ENCODE measurements around the gene NDUFB8. TPM values are rescaled to one million over a fixed set of nuclear protein-coding genes. Genes with fewer than 3 reads are reported as not detected.

NDUFB8 gene
- total and polyA plus RNA-seq, 4 donors, result 72.4 to 297 (median 199) TPM

DNA sequence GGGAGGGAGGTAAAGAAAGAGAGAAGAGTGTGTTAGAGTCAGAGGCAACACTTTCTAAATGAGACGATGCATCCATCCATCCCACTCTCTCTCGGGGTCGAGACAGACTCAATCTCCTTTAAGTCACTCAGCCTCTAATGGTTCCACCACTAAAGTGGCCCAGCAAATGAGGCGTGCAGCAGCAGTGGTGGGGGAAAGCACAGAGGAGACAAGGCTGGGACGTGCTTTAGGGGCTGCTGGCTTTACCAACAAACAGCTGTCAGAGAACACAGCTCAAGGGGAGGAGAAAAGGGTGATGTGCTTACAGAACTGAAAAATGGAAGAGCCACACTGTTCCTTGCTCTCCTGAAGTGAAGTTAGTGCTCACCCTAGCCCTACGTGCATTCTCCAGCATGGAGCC is 5.5 kb downstream of the NDUFB8 start (continued):
- TF ChIP-seq, protein P1, sequence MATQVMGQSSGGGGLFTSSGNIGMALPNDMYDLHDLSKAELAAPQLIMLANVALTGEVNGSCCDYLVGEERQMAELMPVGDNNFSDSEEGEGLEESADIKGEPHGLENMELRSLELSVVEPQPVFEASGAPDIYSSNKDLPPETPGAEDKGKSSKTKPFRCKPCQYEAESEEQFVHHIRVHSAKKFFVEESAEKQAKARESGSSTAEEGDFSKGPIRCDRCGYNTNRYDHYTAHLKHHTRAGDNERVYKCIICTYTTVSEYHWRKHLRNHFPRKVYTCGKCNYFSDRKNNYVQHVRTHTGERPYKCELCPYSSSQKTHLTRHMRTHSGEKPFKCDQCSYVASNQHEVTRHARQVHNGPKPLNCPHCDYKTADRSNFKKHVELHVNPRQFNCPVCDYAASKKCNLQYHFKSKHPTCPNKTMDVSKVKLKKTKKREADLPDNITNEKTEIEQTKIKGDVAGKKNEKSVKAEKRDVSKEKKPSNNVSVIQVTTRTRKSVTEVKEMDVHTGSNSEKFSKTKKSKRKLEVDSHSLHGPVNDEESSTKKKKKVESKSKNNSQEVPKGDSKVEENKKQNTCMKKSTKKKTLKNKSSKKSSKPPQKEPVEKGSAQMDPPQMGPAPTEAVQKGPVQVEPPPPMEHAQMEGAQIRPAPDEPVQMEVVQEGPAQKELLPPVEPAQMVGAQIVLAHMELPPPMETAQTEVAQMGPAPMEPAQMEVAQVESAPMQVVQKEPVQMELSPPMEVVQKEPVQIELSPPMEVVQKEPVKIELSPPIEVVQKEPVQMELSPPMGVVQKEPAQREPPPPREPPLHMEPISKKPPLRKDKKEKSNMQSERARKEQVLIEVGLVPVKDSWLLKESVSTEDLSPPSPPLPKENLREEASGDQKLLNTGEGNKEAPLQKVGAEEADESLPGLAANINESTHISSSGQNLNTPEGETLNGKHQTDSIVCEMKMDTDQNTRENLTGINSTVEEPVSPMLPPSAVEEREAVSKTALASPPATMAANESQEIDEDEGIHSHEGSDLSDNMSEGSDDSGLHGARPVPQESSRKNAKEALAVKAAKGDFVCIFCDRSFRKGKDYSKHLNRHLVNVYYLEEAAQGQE (IDR thresholded peaks at IDR 0.05), result no peak

DNA sequence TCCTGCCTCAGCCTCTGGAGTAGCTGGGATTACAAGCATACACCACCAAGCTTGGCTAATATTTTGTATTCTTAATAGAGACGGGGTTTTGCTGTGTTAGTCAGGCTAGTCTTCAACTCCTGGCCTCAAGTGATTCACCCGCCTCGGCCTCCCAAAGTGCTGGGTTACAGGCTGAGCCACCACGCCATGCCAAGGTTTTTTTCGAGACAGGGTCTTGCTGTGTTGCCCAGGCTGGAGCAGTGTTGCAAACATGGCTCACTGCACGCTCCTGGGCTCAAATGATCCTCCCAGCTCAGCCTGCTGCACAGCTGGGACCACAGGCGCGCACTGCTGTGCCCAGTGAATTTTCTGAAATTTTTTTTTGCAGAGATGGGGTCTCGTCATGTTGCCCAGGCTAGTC is 6.7 kb downstream of the NDUFB8 start:
- no peak for DNase-seq (ENCODE audit: low spot score)
- Histone ChIP-seq H3K4me1 (ENCODE audit: control insufficient read depth in 4 of 4, insufficient read depth in 4 of 4, low read length in 3 of 4) (peaks cover 3 to 16% (median 6%) of the 10 kb centered on the region in 4 donors), H3K4me3 (ENCODE audit: low read depth in 1 of 3, low read length in 3 of 3) (no peak overlapping the region), H3K9ac (ENCODE audit: low read depth in 1 of 2, low read length in 2 of 2) (no peak overlapping the region), H3K27ac (ENCODE audit: low read depth in 1 of 2, low read length in 2 of 2) (no peak overlapping the region), H3K9me3 (ENCODE audit: control insufficient read depth in 4 of 4, low read length in 3 of 4) (no peaks in the 10 kb centered on the region), H3K27me3 (ENCODE audit: control insufficient read depth in 4 of 4, insufficient read depth in 4 of 4, low read length in 3 of 4) (no peaks in the 10 kb centered on the region), H3K36me3 (ENCODE audit: control insufficient read depth in 4 of 4, insufficient read depth in 3 of 4, low read depth in 1 of 4, low read length in 3 of 4) (peaks cover 0 to 31% (median 28%) of the 10 kb centered on the region in 4 donors)
- TF ChIP-seq, protein P2, sequence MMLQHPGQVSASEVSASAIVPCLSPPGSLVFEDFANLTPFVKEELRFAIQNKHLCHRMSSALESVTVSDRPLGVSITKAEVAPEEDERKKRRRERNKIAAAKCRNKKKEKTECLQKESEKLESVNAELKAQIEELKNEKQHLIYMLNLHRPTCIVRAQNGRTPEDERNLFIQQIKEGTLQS (IDR thresholded peaks at IDR 0.05), result no peak
- no peak for TF ChIP-seq TAF1 (conservative IDR thresholded peaks at IDR 0.05)
- TF ChIP-seq, protein P3, sequence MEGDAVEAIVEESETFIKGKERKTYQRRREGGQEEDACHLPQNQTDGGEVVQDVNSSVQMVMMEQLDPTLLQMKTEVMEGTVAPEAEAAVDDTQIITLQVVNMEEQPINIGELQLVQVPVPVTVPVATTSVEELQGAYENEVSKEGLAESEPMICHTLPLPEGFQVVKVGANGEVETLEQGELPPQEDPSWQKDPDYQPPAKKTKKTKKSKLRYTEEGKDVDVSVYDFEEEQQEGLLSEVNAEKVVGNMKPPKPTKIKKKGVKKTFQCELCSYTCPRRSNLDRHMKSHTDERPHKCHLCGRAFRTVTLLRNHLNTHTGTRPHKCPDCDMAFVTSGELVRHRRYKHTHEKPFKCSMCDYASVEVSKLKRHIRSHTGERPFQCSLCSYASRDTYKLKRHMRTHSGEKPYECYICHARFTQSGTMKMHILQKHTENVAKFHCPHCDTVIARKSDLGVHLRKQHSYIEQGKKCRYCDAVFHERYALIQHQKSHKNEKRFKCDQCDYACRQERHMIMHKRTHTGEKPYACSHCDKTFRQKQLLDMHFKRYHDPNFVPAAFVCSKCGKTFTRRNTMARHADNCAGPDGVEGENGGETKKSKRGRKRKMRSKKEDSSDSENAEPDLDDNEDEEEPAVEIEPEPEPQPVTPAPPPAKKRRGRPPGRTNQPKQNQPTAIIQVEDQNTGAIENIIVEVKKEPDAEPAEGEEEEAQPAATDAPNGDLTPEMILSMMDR (IDR thresholded peaks at IDR 0.05; ENCODE audit: low read depth, low read length, missing input control), result no peak
- no peak for TF ChIP-seq RAD21 (IDR thresholded peaks at IDR 0.05)
- TF ChIP-seq HNF4A (conservative IDR thresholded peaks at IDR 0.05), result no peak
- no peak for TF ChIP-seq RXRA (IDR thresholded peaks at IDR 0.05)
- no peak for TF ChIP-seq JUND (IDR thresholded peaks at IDR 0.05)
- TF ChIP-seq GABPA (IDR thresholded peaks at IDR 0.05 in 1 of 2, conservative IDR thresholded peaks at IDR 0.05 in 1 of 2), result no peak
- 91% methylated on average over 9 of the region's 9 CpGs for WGBS

- TF ChIP-seq, protein P1 (IDR thresholded peaks at IDR 0.05), result no peak
- TF ChIP-seq NR2F2 (IDR thresholded peaks at IDR 0.05), result no peak
- no peak for TF ChIP-seq SP1 (IDR thresholded peaks at IDR 0.05)
- no peak for TF ChIP-seq FOXA1 (IDR thresholded peaks at IDR 0.05)
- no peak for TF ChIP-seq RXRA (IDR thresholded peaks at IDR 0.05)
- no peak for TF ChIP-seq GABPA (IDR thresholded peaks at IDR 0.05 in 1 of 2, conservative IDR thresholded peaks at IDR 0.05 in 1 of 2)
- no peak for TF ChIP-seq HNF4G (IDR thresholded peaks at IDR 0.05)
- no peak for TF ChIP-seq JUND (IDR thresholded peaks at IDR 0.05)
- TF ChIP-seq MAX (IDR thresholded peaks at IDR 0.05), result no peak
- no peak for TF ChIP-seq TAF1 (conservative IDR thresholded peaks at IDR 0.05)
- no peak for TF ChIP-seq FOXA2 (IDR thresholded peaks at IDR 0.05)
- TF ChIP-seq HNF4A (conservative IDR thresholded peaks at IDR 0.05), result no peak
- no peak for TF ChIP-seq EGR1 (IDR thresholded peaks at IDR 0.05; ENCODE audit: low read depth in 2 of 2)
- TF ChIP-seq ZBTB33 (IDR thresholded peaks at IDR 0.05), result no peak
- Histone ChIP-seq H3K9ac (ENCODE audit: low read depth in 1 of 2, low read length in 2 of 2) (no peak overlapping the region), H3K4me3 (ENCODE audit: low read depth in 1 of 3, low read length in 3 of 3) (no peak overlapping the region), H3K9me3 (ENCODE audit: control insufficient read depth in 4 of 4, low read length in 3 of 4) (no peaks in the 10 kb centered on the region), H3K27me3 (ENCODE audit: control insufficient read depth in 4 of 4, insufficient read depth in 4 of 4, low read length in 3 of 4) (no peaks in the 10 kb centered on the region), H3K36me3 (ENCODE audit: control insufficient read depth in 4 of 4, insufficient read depth in 3 of 4, low read depth in 1 of 4, low read length in 3 of 4) (peaks cover 0 to 31% (median 28%) of the 10 kb centered on the region in 4 donors), H3K4me1 (ENCODE audit: control insufficient read depth in 4 of 4, insufficient read depth in 4 of 4, low read length in 3 of 4) (peaks cover 3 to 16% (median 9%) of the 10 kb centered on the region in 4 donors), H3K27ac (ENCODE audit: low read depth in 1 of 2, low read length in 2 of 2) (no peak overlapping the region)
- no peak for DNase-seq (ENCODE audit: low spot score)
- WGBS, result 90% methylated on average over 5 of the region's 5 CpGs
Measured at GRCh38 chr10:100522107-100522801, 7.4 kb downstream of the NDUFB8 start.

All from liver (tissue), 9 donors.